IgD-negative memory B cell (primary cell): ENCODE results near the gene RASGRP3. TPM values are rescaled to one million over a fixed set of nuclear protein-coding genes. Genes with fewer than 3 reads are reported as not detected.
A peak's percentile ranks its signal among the peaks of the same experiment; 100 is the strongest.

Experiments used
- H3K27ac Mint-ChIP-seq, 3 donors: one replicate each; pipeline ENCODE4 v1.8.0; 2020 to 2022; ENCODE audit warnings: mild to moderate bottlenecking in 3 of 3, mixed read lengths in 3 of 3, moderate library complexity in 1 of 3
- H3K27me3 Mint-ChIP-seq: one replicate; pipeline ENCODE4 v1.8.0; 2021; ENCODE audit warnings: mixed read lengths
- H3K36me3 Mint-ChIP-seq: one replicate; pipeline ENCODE4 v1.8.0; 2020; ENCODE audit warnings: mild to moderate bottlenecking, mixed read lengths
- H3K4me1 Mint-ChIP-seq, 3 donors: one replicate each; pipeline ENCODE4 v1.8.0; 2020 to 2022; ENCODE audit warnings: mixed read lengths in 3 of 3, mild to moderate bottlenecking in 1 of 3
- H3K4me3 Mint-ChIP-seq, 4 donors: one replicate each; pipeline ENCODE4 v1.8.0; 2020 to 2022; ENCODE audit warnings: mild to moderate bottlenecking in 4 of 4, mixed read lengths in 4 of 4, moderate library complexity in 3 of 4
- H3K9me3 Mint-ChIP-seq, 3 donors: one replicate each; pipeline ENCODE4 v1.8.0; 2020 to 2021; ENCODE audit warnings: mixed read lengths in 3 of 3, mild to moderate bottlenecking in 1 of 3
- polyA plus RNA-seq: library from polyadenylated mRNA; unstranded; fragments of 300-500 nt; fragmentation: Illumina TruSeq; gene quantifications from one replicate; pipeline ENCODE4 v1.2.3, GENCODE V29; 2021

RASGRP3 gene
- polyA plus RNA-seq, 1 donor from 2014 or later: 82.4 TPM

- H3K4me3 Mint-ChIP-seq: peak overlapping the region in 1 of 4 donors; percentile 18
- H3K4me1 Mint-ChIP-seq: peaks cover 37 to 43% (median 43%) of the 10 kb centered on the region in 3 donors
- H3K9me3 Mint-ChIP-seq: no peaks in the 10 kb centered on the region
- peaks cover 17% of the 10 kb centered on the region for H3K36me3 Mint-ChIP-seq
- H3K27ac Mint-ChIP-seq: peak overlapping the region; percentile 63 to 93 (median 92)
- H3K27me3 Mint-ChIP-seq: no peaks in the 10 kb centered on the region
Observed at GRCh38 chr2:33512112-33512511, 35.7 kb downstream of the RASGRP3 start.

- Mint-ChIP-seq H3K27ac (no peak overlapping the region), H3K36me3 (peaks cover 12% of the 10 kb centered on the region), H3K27me3 (no peaks in the 10 kb centered on the region), H3K9me3 (no peaks in the 10 kb centered on the region), H3K4me3 (no peak overlapping the region), H3K4me1 (peaks cover 27 to 34% (median 32%) of the 10 kb centered on the region in 3 donors)
Observed at GRCh38 chr2:33513480-33513879, 37.0 kb downstream of the RASGRP3 start.

DNA sequence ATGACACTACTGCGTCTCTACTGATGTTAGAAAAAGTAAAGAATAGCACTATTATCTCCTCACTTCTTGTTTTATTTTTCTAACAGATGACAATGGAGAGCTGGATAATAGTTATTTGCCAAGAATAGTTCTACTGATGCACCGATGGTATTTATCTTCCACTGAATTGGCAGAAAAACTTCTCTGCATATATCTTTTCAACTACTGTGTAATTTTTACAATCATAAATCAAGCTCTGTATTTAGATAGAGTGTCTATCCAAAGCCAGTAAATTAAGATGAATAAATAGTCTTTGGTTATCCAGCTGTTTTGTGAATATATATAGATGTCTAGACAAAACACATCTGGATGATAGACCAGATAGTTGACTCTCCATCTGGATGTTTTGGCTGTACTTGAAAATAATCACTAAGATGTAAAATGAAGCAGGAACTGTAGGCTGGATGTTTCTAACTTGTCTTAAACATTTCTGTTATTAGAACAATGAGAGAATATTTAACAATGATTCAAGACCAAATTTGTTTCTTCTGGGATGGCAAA, 40.1 kb downstream of the RASGRP3 start:
- H3K36me3 Mint-ChIP-seq: peaks cover 12% of the 10 kb centered on the region
- no peaks in the 10 kb centered on the region for H3K9me3 Mint-ChIP-seq
- H3K4me1 Mint-ChIP-seq: peaks cover 5 to 9% (median 5%) of the 10 kb centered on the region in 3 donors
- peak overlapping the region in 1 of 3 donors; percentile 47 for H3K27ac Mint-ChIP-seq
- no peaks in the 10 kb centered on the region for H3K27me3 Mint-ChIP-seq
- H3K4me3 Mint-ChIP-seq: no peak overlapping the region

DNA sequence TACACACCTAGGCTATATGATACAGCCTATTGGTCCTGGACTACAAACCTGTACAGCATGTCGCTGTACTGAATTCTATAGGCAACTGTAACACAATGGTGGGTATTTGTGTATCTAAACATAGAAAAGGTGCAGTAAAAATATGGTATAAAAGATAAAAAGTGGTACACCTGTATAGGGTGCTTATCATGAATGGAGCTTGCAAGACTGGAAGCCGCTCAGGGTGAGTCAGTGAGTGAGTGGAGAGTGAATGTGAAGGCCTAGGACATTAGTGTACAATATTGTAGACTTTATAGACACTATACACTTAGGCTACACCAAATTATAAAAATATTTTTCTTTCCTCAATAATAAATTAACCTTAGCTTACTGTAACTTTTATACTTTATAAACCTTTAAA, 41.8 kb downstream of the RASGRP3 start:
- no peaks in the 10 kb centered on the region for H3K9me3 Mint-ChIP-seq
- no peak overlapping the region for H3K27ac Mint-ChIP-seq
- H3K36me3 Mint-ChIP-seq: peaks cover 20% of the 10 kb centered on the region

GRCh38 chr2:33518929-33519328, 42.5 kb downstream of the RASGRP3 start:
- H3K4me3 Mint-ChIP-seq: no peak overlapping the region
- peaks cover 25% of the 10 kb centered on the region for H3K36me3 Mint-ChIP-seq
- no peak overlapping the region for H3K27ac Mint-ChIP-seq
- H3K4me1 Mint-ChIP-seq: peaks cover 0 to 1% (median 0%) of the 10 kb centered on the region in 3 donors
- H3K27me3 Mint-ChIP-seq: no peaks in the 10 kb centered on the region
- no peaks in the 10 kb centered on the region for H3K9me3 Mint-ChIP-seq

More for the DNA sequence above, 41.8 kb downstream of the RASGRP3 start:
- Mint-ChIP-seq H3K4me1 (peaks cover 0 to 1% (median 0%) of the 10 kb centered on the region in 3 donors), H3K4me3 (no peak overlapping the region), H3K27me3 (no peaks in the 10 kb centered on the region)

DNA sequence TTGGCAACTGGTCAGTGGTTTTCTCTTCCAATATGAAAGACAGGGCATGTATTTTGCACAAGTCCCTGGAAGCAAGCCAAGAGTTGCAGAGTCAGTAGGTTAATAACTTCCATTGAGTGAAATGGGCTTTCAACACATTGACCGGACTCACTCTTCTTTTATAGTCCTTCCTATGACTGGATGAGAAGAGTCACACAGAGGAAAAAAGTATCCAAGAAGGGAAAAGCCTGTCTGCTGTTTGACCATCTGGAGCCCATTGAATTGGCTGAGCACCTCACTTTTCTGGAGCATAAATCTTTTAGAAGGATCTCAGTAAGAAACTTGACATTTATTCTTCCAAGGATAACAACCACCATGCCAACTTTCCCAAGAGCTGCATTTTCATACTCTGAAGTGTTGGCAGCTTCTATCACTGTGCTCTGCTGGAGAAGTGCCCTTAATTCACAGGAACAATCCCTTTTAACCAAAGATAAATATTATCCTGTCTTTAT, 45.4 kb downstream of the RASGRP3 start:
- peaks cover 8 to 10% (median 10%) of the 10 kb centered on the region in 3 donors for H3K4me1 Mint-ChIP-seq
- H3K27me3 Mint-ChIP-seq: no peaks in the 10 kb centered on the region
- no peaks in the 10 kb centered on the region for H3K9me3 Mint-ChIP-seq
- H3K4me3 Mint-ChIP-seq: no peak overlapping the region
- peak overlapping the region in 1 of 3 donors; percentile 68 for H3K27ac Mint-ChIP-seq
- H3K36me3 Mint-ChIP-seq: peaks cover 25% of the 10 kb centered on the region

GRCh38 chr2:33522576-33522975, 46.1 kb downstream of the RASGRP3 start:
- Mint-ChIP-seq H3K9me3 (no peaks in the 10 kb centered on the region), H3K4me1 (peaks cover 10 to 15% (median 11%) of the 10 kb centered on the region in 3 donors), H3K4me3 (no peak overlapping the region), H3K27ac (peak overlapping the region in 1 of 3 donors; percentile 65), H3K27me3 (no peaks in the 10 kb centered on the region), H3K36me3 (peaks cover 27% of the 10 kb centered on the region)

- Mint-ChIP-seq H3K27me3 (no peaks in the 10 kb centered on the region), H3K27ac (peak overlapping the region in 2 of 3 donors; percentile 72 to 86), H3K9me3 (no peaks in the 10 kb centered on the region), H3K4me3 (no peak overlapping the region), H3K4me1 (peaks cover 33 to 41% (median 36%) of the 10 kb centered on the region in 3 donors), H3K36me3 (peaks cover 31% of the 10 kb centered on the region)
Observed at GRCh38 chr2:33525666-33526065, 49.2 kb downstream of the RASGRP3 start.

DNA sequence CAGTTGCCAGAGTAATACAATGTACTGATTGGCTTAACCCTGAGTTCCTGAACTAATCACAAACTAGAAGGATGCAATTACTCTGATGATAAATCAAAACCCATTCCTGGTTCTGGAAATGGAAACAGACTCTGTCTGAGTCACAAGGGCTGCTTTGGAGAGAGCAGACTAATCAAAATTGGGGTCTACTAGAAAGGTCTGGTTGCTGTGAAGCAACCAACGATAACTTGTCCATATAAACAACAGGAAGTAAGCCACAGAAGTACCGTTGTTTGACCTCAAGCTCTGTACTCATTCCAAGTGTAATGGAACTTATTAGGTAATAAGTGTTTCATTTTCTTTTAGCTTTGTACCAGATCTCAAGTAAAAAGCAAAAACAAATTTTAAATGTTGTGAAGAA, 49.7 kb downstream of the RASGRP3 start:
- Mint-ChIP-seq H3K36me3 (peaks cover 33% of the 10 kb centered on the region), H3K9me3 (no peaks in the 10 kb centered on the region), H3K27me3 (no peaks in the 10 kb centered on the region), H3K27ac (peak overlapping the region in 2 of 3 donors; percentile 72 to 86), H3K4me1 (peaks cover 38 to 46% (median 41%) of the 10 kb centered on the region in 3 donors), H3K4me3 (peak overlapping the region in 1 of 4 donors; percentile 65)

GRCh38 chr2:33526921-33527320, 50.5 kb downstream of the RASGRP3 start:
- no peaks in the 10 kb centered on the region for H3K27me3 Mint-ChIP-seq
- H3K27ac Mint-ChIP-seq: peak overlapping the region; percentile 31 to 99 (median 50)
- H3K9me3 Mint-ChIP-seq: no peaks in the 10 kb centered on the region
- H3K36me3 Mint-ChIP-seq: peaks cover 36% of the 10 kb centered on the region
- H3K4me1 Mint-ChIP-seq: peaks cover 41 to 54% (median 47%) of the 10 kb centered on the region in 3 donors
- peak overlapping the region in 1 of 4 donors; percentile 65 for H3K4me3 Mint-ChIP-seq

DNA sequence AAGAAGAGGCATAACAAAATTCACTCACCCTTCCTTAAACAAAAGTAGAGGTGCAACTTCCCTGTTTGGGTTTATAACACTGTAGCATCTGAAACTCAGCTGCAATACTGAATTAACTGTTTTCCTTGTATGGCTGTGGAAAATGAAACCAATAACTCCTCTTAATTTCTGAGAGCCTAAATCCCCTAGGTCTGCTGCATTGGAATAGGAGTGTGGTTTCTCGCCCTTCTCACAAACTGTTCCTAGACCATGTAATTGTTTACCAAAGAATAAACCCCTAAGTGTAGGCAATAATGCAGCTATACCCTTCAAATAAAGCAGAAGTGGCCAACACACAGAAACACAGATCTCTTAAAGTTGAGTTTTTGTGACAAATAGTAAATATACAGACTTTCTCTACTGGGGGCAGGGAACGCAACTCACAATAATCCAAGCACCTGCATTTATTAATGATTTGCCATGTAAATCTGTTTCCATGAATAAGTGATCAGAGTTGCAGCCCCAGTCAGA, 52.0 kb downstream of the RASGRP3 start:
- peaks cover 54 to 69% (median 60%) of the 10 kb centered on the region in 3 donors for H3K4me1 Mint-ChIP-seq
- peaks cover 28% of the 10 kb centered on the region for H3K36me3 Mint-ChIP-seq
- no peaks in the 10 kb centered on the region for H3K27me3 Mint-ChIP-seq
- H3K4me3 Mint-ChIP-seq: peak overlapping the region; percentile 12 to 72 (median 58)
- H3K9me3 Mint-ChIP-seq: no peaks in the 10 kb centered on the region
- peak overlapping the region; percentile 94 to 99 (median 96) for H3K27ac Mint-ChIP-seq

- H3K36me3 Mint-ChIP-seq: peaks cover 31% of the 10 kb centered on the region
- H3K27ac Mint-ChIP-seq: peak overlapping the region; percentile 96 to 99 (median 98)
- no peaks in the 10 kb centered on the region for H3K27me3 Mint-ChIP-seq
- peak overlapping the region in 3 of 4 donors; percentile 78 to 91 (median 89) for H3K4me3 Mint-ChIP-seq
- H3K9me3 Mint-ChIP-seq: no peaks in the 10 kb centered on the region
- peaks cover 54 to 73% (median 61%) of the 10 kb centered on the region in 3 donors for H3K4me1 Mint-ChIP-seq
Observed at GRCh38 chr2:33529771-33530481, 53.5 kb downstream of the RASGRP3 start.

DNA sequence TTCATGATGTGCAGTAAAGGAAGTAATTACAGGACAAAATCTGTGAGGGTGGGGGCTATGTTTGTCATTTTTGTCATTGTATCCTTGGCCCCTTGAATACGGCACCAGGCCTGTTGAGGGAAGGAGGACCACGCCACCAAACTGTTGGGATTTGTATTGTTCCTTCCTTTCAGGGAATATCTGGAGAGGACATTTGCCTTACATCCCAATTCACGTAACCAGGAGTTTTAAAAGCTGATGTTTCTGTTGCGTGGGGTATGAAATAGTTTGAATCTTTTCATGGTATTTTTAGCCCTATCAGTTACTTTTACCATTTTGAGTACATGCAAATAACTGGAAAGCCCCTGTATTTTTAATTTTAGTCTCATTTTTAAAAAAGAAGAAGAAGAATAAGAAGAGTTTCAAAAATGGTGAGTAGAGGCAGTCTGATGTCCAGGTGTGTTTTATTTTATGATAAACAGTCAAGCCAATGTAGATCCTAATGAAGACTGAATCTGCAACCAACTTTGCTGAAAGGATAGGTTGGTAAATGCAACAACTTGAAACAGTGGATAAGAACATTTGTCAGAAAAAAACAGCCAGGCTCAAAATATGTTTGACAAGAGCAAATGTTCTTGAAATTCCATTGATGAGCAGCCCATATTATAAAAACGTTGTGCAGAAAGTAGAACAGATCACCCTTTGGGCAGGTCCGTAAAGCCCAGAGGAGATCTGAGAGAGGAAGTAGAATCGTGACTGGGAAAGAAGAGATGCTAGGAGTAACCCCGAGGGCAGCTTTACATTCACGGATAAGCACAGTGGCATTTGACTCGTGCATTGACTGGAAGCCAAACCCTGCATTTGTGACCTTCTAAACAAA, 54.5 kb downstream of the RASGRP3 start:
- H3K9me3 Mint-ChIP-seq: no peaks in the 10 kb centered on the region
- peak overlapping the region; percentile 96 to 99 (median 98) for H3K27ac Mint-ChIP-seq
- peaks cover 53 to 72% (median 60%) of the 10 kb centered on the region in 3 donors for H3K4me1 Mint-ChIP-seq
- H3K27me3 Mint-ChIP-seq: no peaks in the 10 kb centered on the region
- peaks cover 30% of the 10 kb centered on the region for H3K36me3 Mint-ChIP-seq
- H3K4me3 Mint-ChIP-seq: peak overlapping the region; percentile 60 to 91 (median 84)

DNA sequence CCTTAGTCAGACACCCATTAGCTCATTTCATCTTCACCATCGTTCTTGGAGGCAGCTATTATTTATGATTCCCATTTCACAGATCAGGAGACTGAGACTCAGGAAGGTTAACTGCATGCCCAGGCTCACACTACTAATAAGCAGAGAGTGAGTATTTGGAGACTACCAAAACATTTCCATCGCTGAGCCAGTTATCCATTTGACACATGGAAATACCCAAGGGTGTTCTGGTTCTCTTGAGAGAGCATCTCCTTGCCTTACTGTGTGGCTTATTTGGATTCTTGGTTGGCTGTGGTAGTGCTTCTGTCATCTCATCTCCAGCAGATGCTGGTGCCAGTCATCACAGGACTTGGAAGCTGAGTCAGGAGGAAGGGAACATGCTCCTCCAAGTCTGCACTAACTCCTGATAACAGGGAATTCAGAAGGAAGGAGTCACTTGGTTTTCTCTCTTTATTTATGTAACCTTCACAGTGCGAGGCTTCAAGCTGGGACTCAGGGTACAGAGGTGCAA, 55.2 kb downstream of the RASGRP3 start:
- no peaks in the 10 kb centered on the region for H3K27me3 Mint-ChIP-seq
- H3K4me3 Mint-ChIP-seq: peak overlapping the region; percentile 60 to 91 (median 84)
- peaks cover 46 to 65% (median 54%) of the 10 kb centered on the region in 3 donors for H3K4me1 Mint-ChIP-seq
- peak overlapping the region; percentile 96 to 99 (median 98) for H3K27ac Mint-ChIP-seq
- peaks cover 27% of the 10 kb centered on the region for H3K36me3 Mint-ChIP-seq
- no peaks in the 10 kb centered on the region for H3K9me3 Mint-ChIP-seq
